Neutrophil (primary cell): ENCODE measurements around the gene CLCN3.

ENCODE experiments used
- H3K27ac ChIP-seq: fragments of 200-600 bp; sonication (generic); 2 replicates; pipeline ENCODE4 v1.5.1; 2016; ENCODE audit warnings: mild to moderate bottlenecking, moderate library complexity
- H3K27me3 ChIP-seq: fragments of 200-600 bp; sonication (generic); 2 replicates; pipeline ENCODE4 v1.6.0; 2016; ENCODE audit warnings: mild to moderate bottlenecking
- H3K36me3 ChIP-seq: fragments of 200-600 bp; sonication (generic); 2 replicates; pipeline ENCODE4 v1.5.1; 2017
- H3K4me1 ChIP-seq, 2 experiments: fragments of 200-600 bp in 1 of 2; sonication (generic) in 1 of 2; 1 replicate in 1 of 2; 2 replicates in 1 of 2; pipeline versions ENCODE4 v1.5.1 to v1.6.1; 2013 to 2016; ENCODE audit warnings: low read depth in 1 of 2, low read length in 1 of 2, mild to moderate bottlenecking in 1 of 2, moderate library complexity in 1 of 2; ENCODE audit not compliant: control insufficient read depth in 1 of 2, insufficient read depth in 1 of 2
- H3K4me3 ChIP-seq, 2 experiments: fragments of 200-600 bp in 1 of 2; sonication (generic) in 1 of 2; 1 replicate in 1 of 2; 2 replicates in 1 of 2; pipeline ENCODE4 v1.5.1; 2013 to 2016; ENCODE audit warnings: low read depth in 1 of 2, low read length in 1 of 2, mild to moderate bottlenecking in 1 of 2, moderate library complexity in 1 of 2
- H3K9me3 ChIP-seq: fragments of 200-600 bp; sonication (generic); 2 replicates; pipeline ENCODE4 v1.5.1; 2016
- TF ChIP-seq, protein P1 (sequence below): fragments of 200-600 bp; sonication (generic); IDR thresholded peaks from 2 replicates; pipeline ENCODE4 v1.5.1; 2016; ENCODE audit warnings: antibody characterized with exemption

The CLCN3 gene

DNA sequence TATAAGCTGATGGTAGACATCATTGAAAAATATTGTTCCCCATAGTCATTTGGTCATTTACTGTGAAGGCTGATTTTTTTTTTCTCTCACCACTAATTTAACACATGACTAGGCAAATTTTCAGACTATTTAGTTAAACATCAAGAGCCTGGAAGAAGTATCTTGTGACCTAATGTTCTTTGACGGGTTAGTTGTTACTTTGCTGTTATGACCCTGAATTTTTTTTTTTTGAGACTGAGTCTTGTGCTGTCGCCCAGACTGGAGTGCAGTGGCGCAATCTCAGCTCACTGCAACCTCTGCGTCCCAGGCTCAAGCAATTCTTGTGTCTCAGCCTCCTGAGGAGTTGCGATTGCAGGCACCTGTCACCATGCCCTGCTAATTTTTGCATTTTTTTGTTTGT is 70.4 kb downstream of the CLCN3 start:
- Histone ChIP-seq H3K27ac (no peak overlapping the region), H3K4me3 (no peak overlapping the region), H3K4me1 (no peaks in the 10 kb centered on the region), H3K27me3 (no peaks in the 10 kb centered on the region), H3K9me3 (no peaks in the 10 kb centered on the region), H3K36me3 (peaks cover 36% of the 10 kb centered on the region)
- TF ChIP-seq, protein P1, sequence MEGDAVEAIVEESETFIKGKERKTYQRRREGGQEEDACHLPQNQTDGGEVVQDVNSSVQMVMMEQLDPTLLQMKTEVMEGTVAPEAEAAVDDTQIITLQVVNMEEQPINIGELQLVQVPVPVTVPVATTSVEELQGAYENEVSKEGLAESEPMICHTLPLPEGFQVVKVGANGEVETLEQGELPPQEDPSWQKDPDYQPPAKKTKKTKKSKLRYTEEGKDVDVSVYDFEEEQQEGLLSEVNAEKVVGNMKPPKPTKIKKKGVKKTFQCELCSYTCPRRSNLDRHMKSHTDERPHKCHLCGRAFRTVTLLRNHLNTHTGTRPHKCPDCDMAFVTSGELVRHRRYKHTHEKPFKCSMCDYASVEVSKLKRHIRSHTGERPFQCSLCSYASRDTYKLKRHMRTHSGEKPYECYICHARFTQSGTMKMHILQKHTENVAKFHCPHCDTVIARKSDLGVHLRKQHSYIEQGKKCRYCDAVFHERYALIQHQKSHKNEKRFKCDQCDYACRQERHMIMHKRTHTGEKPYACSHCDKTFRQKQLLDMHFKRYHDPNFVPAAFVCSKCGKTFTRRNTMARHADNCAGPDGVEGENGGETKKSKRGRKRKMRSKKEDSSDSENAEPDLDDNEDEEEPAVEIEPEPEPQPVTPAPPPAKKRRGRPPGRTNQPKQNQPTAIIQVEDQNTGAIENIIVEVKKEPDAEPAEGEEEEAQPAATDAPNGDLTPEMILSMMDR: no peak

DNA sequence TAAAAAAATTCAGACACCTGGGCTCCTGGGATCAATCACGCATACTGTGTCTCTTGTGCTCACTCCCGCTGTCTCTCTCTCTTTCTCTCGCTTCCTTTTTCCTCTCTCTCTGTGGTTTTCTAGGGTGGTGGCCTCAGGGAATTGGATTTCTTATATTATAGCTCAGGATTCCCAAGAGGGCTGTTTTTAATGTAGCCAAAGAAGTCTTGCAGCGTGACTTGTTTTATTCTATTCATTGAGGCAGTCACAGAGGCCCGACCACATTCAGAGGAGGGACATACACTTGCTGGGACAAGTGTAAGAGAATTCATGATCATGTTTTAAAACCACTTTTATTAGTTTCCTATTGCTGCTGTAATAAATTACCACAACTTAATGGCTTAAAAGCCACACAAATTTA is 78.0 kb downstream of the CLCN3 start:
- peaks cover 16% of the 10 kb centered on the region for H3K36me3 ChIP-seq
- H3K27ac ChIP-seq: no peak overlapping the region
- H3K27me3 ChIP-seq: no peaks in the 10 kb centered on the region
- no peak overlapping the region for H3K4me3 ChIP-seq
- no peaks in the 10 kb centered on the region for H3K4me1 ChIP-seq
- no peaks in the 10 kb centered on the region for H3K9me3 ChIP-seq
- TF ChIP-seq, protein P1: no peak

DNA sequence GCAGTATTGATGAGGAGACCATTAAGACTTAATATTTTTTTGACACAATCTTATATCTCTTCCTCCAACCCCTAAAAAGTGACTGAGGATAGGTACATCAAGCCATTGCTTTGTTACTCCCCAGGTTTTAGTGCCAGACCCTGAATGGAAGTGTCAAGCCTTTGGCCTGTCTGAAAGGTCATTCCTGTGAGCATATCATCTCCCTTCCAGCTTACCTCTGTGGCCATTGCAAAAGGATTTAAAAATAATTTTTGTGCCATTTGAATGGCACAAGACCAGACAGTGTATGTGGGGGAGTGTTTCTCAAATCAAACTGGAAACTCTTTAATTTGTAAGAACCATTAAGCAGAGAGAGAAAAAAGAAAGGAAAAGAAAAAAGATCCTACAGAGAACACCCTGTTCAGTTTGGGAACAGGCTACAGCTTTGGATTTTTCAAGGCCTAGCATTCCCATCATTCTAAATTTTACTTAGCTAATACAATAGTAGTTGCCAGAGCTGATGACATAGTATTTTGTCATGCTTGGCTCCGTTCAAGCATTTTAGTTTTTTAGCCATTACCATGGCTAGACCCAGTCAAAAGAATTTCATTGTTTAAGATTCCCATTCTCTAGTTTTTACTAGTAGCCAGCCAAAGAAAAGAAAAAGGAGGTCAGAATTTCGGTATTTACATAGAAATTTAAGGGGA is 87.7 kb downstream of the CLCN3 start:
- no peak overlapping the region for H3K4me3 ChIP-seq
- H3K27ac ChIP-seq: no peak overlapping the region
- no peaks in the 10 kb centered on the region for H3K27me3 ChIP-seq
- no peaks in the 10 kb centered on the region for H3K9me3 ChIP-seq
- H3K4me1 ChIP-seq: no peaks in the 10 kb centered on the region
- TF ChIP-seq, protein P1: no peak
- H3K36me3 ChIP-seq: peaks cover 16% of the 10 kb centered on the region

DNA sequence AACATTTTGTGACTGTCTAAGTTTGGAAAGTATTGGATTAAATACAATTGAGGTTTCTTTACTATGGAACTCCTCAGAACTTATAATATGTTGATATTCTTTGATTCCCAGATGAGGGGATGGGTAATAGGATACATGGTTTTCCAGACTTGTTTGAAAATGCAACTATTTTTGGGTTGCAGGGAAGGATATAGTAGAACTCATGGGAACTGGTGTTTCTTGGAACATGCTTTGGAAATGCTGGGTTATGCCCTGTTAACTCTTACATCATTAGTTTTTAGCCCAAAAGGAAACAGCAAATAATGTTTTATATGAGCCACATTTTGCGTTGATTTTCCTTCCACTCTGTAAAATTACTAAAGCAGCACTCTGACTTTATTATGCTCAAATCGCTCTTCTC is 95.4 kb downstream of the CLCN3 start:
- Histone ChIP-seq H3K27me3 (no peaks in the 10 kb centered on the region), H3K4me3 (no peak overlapping the region), H3K9me3 (no peaks in the 10 kb centered on the region), H3K36me3 (peaks cover 14% of the 10 kb centered on the region), H3K27ac (no peak overlapping the region), H3K4me1 (no peaks in the 10 kb centered on the region)
- TF ChIP-seq, protein P1: no peak

DNA sequence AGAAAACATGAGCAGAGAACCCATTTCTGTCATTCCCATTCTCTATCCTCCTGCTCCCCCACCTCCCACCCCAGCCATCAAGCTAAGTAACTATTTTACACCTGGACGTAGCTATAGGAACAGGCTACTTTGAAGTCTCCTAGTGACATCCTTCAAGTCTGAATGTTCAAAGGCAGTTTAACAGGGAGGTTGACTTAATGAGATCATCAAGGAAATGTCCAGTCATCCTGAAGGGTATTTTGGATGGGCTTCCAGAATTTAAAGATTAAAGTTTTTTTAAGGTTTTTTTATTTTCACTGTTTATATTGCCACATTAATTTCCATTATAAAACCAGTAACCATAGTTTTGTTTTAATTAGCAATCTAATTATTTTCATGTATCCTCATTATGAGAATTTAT is 96.3 kb downstream of the CLCN3 start:
- H3K27ac ChIP-seq: no peak overlapping the region
- H3K4me1 ChIP-seq: no peaks in the 10 kb centered on the region
- TF ChIP-seq, protein P1: no peak
- H3K27me3 ChIP-seq: no peaks in the 10 kb centered on the region
- H3K9me3 ChIP-seq: no peaks in the 10 kb centered on the region
- no peak overlapping the region for H3K4me3 ChIP-seq
- peaks cover 14% of the 10 kb centered on the region for H3K36me3 ChIP-seq
